ENCODE results near the gene POU4F3.

POU4F3 gene

GRCh38 chr5:146345578-146346366 lies 7.1 kb downstream of the POU4F3 start:
- no peak overlapping the region for H3K27ac Mint-ChIP-seq
- H3K4me3 Mint-ChIP-seq = peak overlapping the region; percentile 67
- H3K36me3 Mint-ChIP-seq = no peaks in the 10 kb centered on the region
- peaks cover 30% of the 10 kb centered on the region for H3K27me3 Mint-ChIP-seq
- H3K9me3 Mint-ChIP-seq (ENCODE audit: low read depth) = no peaks in the 10 kb centered on the region
- peaks cover 9% of the 10 kb centered on the region for H3K4me1 Mint-ChIP-seq (ENCODE audit: low read depth)

GRCh38 chr5:146357126-146357525 lies 18.5 kb downstream of the POU4F3 start:
- no peak overlapping the region for H3K27ac Mint-ChIP-seq
- no peaks in the 10 kb centered on the region for H3K4me1 Mint-ChIP-seq (ENCODE audit: low read depth)
- H3K9me3 Mint-ChIP-seq (ENCODE audit: low read depth) = no peaks in the 10 kb centered on the region
- H3K27me3 Mint-ChIP-seq = peaks cover 9% of the 10 kb centered on the region
- H3K36me3 Mint-ChIP-seq = no peaks in the 10 kb centered on the region
- H3K4me3 Mint-ChIP-seq = no peak overlapping the region

GRCh38 chr5:146359836-146360235 lies 21.2 kb downstream of the POU4F3 start:
- no peak overlapping the region for H3K4me3 Mint-ChIP-seq
- no peaks in the 10 kb centered on the region for H3K36me3 Mint-ChIP-seq
- no peaks in the 10 kb centered on the region for H3K4me1 Mint-ChIP-seq (ENCODE audit: low read depth)
- H3K9me3 Mint-ChIP-seq (ENCODE audit: low read depth) = no peaks in the 10 kb centered on the region
- H3K27me3 Mint-ChIP-seq = peaks cover 12% of the 10 kb centered on the region
- H3K27ac Mint-ChIP-seq = no peak overlapping the region

- Mint-ChIP-seq H3K27ac (no peak overlapping the region), H3K36me3 (no peaks in the 10 kb centered on the region), H3K4me3 (no peak overlapping the region), H3K9me3 (ENCODE audit: low read depth) (no peaks in the 10 kb centered on the region), H3K4me1 (ENCODE audit: low read depth) (no peaks in the 10 kb centered on the region), H3K27me3 (peaks cover 26% of the 10 kb centered on the region)
Measured at GRCh38 chr5:146363161-146363874, 24.7 kb downstream of the POU4F3 start.

DNA sequence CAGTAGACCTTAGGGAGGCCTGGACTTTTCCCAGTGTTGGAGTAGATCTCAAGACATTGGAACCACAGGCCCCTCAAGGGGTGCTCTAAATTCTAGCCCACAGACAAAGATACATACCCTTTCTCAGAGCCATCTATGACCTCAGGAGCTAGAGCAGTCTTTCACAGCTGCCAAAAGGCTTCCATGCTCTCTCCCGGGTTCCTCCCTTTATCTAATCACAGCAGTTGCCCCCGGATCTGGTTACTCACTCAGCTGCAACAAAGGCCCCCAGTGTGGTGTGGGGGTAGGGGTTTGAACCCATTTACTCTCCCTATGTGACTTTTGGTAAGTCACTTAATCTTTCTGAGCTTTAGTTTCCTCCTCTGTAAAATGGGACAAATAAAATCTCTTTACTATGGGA lies 27.0 kb downstream of the POU4F3 start:
- Mint-ChIP-seq H3K4me1 (ENCODE audit: low read depth) (no peaks in the 10 kb centered on the region), H3K27me3 (peaks cover 28% of the 10 kb centered on the region), H3K9me3 (ENCODE audit: low read depth) (no peaks in the 10 kb centered on the region), H3K36me3 (no peaks in the 10 kb centered on the region), H3K27ac (no peak overlapping the region), H3K4me3 (no peak overlapping the region)

DNA sequence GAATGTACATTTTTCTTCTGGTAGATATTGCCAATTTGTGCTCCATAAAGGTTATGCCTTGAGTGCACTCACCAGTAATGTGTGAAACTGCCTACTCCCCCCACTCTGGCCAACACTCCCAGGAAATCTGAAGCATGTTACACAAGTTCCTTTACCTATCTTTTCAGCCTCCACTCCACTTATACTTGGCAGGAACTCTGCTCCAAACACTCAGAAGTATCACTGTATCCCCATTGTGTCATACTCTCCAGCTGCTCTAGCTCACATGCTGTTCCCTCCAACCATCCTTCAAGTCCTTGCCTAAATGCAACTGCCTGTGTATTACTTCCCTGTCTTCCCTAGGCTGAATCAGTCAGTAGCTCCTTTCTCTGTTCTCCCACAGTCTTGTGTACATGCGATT lies 28.3 kb downstream of the POU4F3 start:
- Mint-ChIP-seq H3K4me1 (ENCODE audit: low read depth) (no peaks in the 10 kb centered on the region), H3K9me3 (ENCODE audit: low read depth) (no peaks in the 10 kb centered on the region), H3K4me3 (no peak overlapping the region), H3K36me3 (no peaks in the 10 kb centered on the region), H3K27me3 (peaks cover 24% of the 10 kb centered on the region), H3K27ac (no peak overlapping the region)

GRCh38 chr5:146368137-146368536 lies 29.5 kb downstream of the POU4F3 start:
- H3K27ac Mint-ChIP-seq = no peak overlapping the region
- no peaks in the 10 kb centered on the region for H3K4me1 Mint-ChIP-seq (ENCODE audit: low read depth)
- peaks cover 22% of the 10 kb centered on the region for H3K27me3 Mint-ChIP-seq
- no peak overlapping the region for H3K4me3 Mint-ChIP-seq
- H3K36me3 Mint-ChIP-seq = no peaks in the 10 kb centered on the region
- no peaks in the 10 kb centered on the region for H3K9me3 Mint-ChIP-seq (ENCODE audit: low read depth)

GRCh38 chr5:146369691-146370090 lies 31.1 kb downstream of the POU4F3 start:
- no peaks in the 10 kb centered on the region for H3K9me3 Mint-ChIP-seq (ENCODE audit: low read depth)
- H3K4me3 Mint-ChIP-seq = no peak overlapping the region
- no peaks in the 10 kb centered on the region for H3K4me1 Mint-ChIP-seq (ENCODE audit: low read depth)
- peaks cover 22% of the 10 kb centered on the region for H3K27me3 Mint-ChIP-seq
- no peaks in the 10 kb centered on the region for H3K36me3 Mint-ChIP-seq
- no peak overlapping the region for H3K27ac Mint-ChIP-seq

- Mint-ChIP-seq H3K9me3 (ENCODE audit: low read depth) (no peaks in the 10 kb centered on the region), H3K4me1 (ENCODE audit: low read depth) (no peaks in the 10 kb centered on the region), H3K36me3 (no peaks in the 10 kb centered on the region), H3K27me3 (peaks cover 7% of the 10 kb centered on the region), H3K4me3 (no peak overlapping the region), H3K27ac (no peak overlapping the region)
Measured at GRCh38 chr5:146376821-146377220, 38.2 kb downstream of the POU4F3 start.

GRCh38 chr5:146378986-146379385 lies 40.3 kb downstream of the POU4F3 start:
- H3K9me3 Mint-ChIP-seq (ENCODE audit: low read depth) = no peaks in the 10 kb centered on the region
- H3K36me3 Mint-ChIP-seq = no peaks in the 10 kb centered on the region
- no peak overlapping the region for H3K27ac Mint-ChIP-seq
- H3K27me3 Mint-ChIP-seq = peaks cover 4% of the 10 kb centered on the region
- no peaks in the 10 kb centered on the region for H3K4me1 Mint-ChIP-seq (ENCODE audit: low read depth)
- H3K4me3 Mint-ChIP-seq = no peak overlapping the region

GRCh38 chr5:146380714-146381113 lies 42.1 kb downstream of the POU4F3 start:
- peaks cover 4% of the 10 kb centered on the region for H3K27me3 Mint-ChIP-seq
- H3K27ac Mint-ChIP-seq = no peak overlapping the region
- H3K4me1 Mint-ChIP-seq (ENCODE audit: low read depth) = no peaks in the 10 kb centered on the region
- H3K4me3 Mint-ChIP-seq = no peak overlapping the region
- no peaks in the 10 kb centered on the region for H3K9me3 Mint-ChIP-seq (ENCODE audit: low read depth)
- H3K36me3 Mint-ChIP-seq = no peaks in the 10 kb centered on the region

- no peak overlapping the region for H3K4me3 Mint-ChIP-seq
- no peaks in the 10 kb centered on the region for H3K36me3 Mint-ChIP-seq
- H3K27me3 Mint-ChIP-seq = no peaks in the 10 kb centered on the region
- H3K9me3 Mint-ChIP-seq (ENCODE audit: low read depth) = no peaks in the 10 kb centered on the region
- H3K27ac Mint-ChIP-seq = no peak overlapping the region
- no peaks in the 10 kb centered on the region for H3K4me1 Mint-ChIP-seq (ENCODE audit: low read depth)
Measured at GRCh38 chr5:146388386-146388785, 49.7 kb downstream of the POU4F3 start.

GRCh38 chr5:146390469-146390868 lies 51.8 kb downstream of the POU4F3 start:
- Mint-ChIP-seq H3K9me3 (ENCODE audit: low read depth) (no peaks in the 10 kb centered on the region), H3K4me1 (ENCODE audit: low read depth) (no peaks in the 10 kb centered on the region), H3K36me3 (no peaks in the 10 kb centered on the region), H3K27me3 (peaks cover 5% of the 10 kb centered on the region), H3K27ac (no peak overlapping the region), H3K4me3 (no peak overlapping the region)
